ENCODE data around the gene ELSPBP1.
"Not testable (repeated sequence)": the region's sequence is repeated elsewhere in the genome, so short reads cannot be mapped to it uniquely, and the experiment has no call there.

Gene ELSPBP1

DNA sequence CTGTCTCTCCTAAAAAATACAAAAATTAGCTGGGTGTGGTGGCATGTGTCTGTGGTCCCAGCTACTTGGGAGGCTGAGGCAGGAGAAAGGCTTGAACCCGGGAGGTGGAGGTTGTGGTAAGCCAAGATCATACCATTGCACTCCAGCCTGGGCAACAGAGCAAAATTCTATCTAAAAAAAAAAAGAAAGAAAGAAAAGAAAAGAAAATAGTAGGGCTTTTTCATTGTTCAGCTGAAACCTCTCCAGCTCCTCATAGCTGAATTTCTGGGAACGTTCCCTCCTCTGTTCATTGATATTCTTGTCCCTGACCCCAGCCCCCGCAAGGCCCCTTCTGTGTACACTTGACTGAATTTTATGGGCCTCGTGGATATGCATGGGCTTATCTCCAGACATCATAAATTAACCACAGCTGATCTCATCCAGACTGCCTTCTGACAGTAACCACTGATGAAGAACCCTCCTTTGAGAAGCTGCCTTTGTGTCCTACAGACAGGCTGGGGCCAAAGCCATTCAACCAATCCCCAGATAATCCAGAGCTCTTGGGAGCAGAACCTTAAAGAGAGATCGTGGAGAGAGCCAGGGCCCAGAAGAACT is at the start of gene ELSPBP1:
TSS of gene ELSPBP1 (plus strand) at position 424 of the 594 bp plus-strand sequence. CDS start 14,036 bp downstream, outside the sequence.
- TF ChIP-seq, protein P1, sequence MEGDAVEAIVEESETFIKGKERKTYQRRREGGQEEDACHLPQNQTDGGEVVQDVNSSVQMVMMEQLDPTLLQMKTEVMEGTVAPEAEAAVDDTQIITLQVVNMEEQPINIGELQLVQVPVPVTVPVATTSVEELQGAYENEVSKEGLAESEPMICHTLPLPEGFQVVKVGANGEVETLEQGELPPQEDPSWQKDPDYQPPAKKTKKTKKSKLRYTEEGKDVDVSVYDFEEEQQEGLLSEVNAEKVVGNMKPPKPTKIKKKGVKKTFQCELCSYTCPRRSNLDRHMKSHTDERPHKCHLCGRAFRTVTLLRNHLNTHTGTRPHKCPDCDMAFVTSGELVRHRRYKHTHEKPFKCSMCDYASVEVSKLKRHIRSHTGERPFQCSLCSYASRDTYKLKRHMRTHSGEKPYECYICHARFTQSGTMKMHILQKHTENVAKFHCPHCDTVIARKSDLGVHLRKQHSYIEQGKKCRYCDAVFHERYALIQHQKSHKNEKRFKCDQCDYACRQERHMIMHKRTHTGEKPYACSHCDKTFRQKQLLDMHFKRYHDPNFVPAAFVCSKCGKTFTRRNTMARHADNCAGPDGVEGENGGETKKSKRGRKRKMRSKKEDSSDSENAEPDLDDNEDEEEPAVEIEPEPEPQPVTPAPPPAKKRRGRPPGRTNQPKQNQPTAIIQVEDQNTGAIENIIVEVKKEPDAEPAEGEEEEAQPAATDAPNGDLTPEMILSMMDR (conservative IDR thresholded peaks at IDR 0.05) = no peak
- no peak for TF ChIP-seq ZFX (IDR thresholded peaks at IDR 0.05)
- H3K27ac ChIP-seq = no peak within 1 kb of the TSS

DNA sequence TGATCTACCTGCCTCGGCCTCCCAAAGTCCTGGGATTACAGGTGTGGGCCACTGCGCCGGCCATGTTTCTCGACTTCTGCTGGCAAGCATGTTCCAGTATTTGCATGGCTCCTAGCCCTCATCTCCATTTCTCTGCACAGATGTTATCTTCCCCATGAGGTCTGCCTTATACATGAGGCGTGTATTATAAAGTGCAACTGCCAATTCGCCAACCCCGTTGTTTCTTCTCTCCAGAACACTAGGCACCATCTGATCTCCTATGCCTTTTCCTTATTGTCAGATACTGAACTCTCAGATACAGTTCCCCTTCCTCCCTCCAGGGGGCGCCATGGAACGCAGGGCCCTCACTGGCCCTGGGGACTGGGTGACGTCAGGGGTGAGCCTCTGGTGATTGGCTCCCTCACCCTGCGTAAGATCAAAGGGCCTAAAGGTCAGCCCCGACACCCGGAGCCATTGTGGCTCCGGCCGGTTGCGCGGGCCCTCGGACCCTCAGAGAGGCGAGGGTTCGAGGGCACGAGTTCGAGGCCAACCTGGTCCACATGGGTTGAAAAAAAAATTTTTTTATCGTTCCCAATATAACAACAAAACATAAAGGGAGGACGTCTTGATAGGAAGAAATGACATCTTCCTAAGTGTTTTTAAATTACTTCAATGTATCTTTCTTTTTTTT is 44.4 kb upstream of the ELSPBP1 start:
- H3K27ac ChIP-seq = not testable (repeated sequence)

DNA sequence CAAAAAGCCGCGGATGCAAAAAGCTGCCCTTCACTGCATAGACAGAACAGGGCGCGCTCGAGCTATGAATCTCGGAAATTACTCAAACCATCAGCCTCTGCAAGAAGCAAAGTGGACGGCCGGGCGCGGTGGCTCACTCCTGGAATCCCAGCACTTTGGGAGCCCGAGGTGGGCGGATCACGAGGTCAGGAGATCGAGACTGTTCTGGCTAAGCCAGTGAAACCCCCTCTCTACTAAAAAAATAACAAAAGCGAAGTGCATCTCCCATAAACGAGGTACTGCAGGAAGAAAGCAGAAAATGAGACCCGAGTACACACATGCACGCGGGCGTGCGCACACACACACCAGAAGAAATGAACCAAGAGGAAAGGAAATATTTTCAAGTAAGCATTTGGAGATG is 42.3 kb upstream of the ELSPBP1 start:
- H3K27ac ChIP-seq = not testable (repeated sequence)

DNA sequence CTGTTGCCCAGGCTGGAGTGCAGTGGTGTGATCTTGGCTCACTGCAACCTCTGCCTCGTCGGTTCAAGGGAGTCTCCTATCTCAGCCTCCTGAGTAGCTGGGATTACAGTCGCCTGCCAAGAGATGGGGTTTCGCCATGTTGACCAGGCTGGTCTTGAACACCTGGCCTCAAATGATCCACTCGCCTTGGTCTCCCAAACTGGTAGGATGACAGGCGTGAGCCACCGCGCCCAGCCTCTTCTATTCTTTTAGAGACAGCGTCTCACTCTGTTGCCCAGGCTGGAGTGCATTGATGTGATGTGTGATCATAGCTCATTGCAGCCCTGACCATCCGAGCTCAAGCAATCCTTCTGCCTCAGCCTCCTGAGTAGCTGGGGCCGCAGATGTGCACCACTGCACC is 38.5 kb upstream of the ELSPBP1 start:
- H3K27ac ChIP-seq = not testable (repeated sequence)

DNA sequence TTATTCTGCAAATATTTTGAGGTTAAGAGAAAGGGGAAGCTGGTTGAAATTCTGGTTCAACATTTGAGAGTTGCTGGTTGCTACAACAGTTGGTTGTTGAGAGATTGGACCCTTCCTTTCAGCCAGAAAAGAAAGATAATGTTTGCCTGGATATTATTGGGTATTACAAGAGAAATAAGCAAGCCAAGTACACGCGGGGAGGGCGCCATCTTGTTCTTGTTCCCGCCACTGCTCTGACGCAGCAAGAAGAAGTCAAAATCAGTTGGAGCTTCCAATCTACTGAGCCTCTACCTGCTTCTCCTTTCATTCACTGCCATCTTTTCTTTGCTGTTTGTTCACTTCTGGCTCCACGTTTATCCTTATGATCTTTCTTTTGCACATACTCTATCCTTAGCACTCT is 20.9 kb upstream of the ELSPBP1 start:
- TF ChIP-seq ZFX (IDR thresholded peaks at IDR 0.05) = no peak
- TF ChIP-seq, protein P1 (conservative IDR thresholded peaks at IDR 0.05) = no peak
- no peak overlapping the region for H3K27ac ChIP-seq

DNA sequence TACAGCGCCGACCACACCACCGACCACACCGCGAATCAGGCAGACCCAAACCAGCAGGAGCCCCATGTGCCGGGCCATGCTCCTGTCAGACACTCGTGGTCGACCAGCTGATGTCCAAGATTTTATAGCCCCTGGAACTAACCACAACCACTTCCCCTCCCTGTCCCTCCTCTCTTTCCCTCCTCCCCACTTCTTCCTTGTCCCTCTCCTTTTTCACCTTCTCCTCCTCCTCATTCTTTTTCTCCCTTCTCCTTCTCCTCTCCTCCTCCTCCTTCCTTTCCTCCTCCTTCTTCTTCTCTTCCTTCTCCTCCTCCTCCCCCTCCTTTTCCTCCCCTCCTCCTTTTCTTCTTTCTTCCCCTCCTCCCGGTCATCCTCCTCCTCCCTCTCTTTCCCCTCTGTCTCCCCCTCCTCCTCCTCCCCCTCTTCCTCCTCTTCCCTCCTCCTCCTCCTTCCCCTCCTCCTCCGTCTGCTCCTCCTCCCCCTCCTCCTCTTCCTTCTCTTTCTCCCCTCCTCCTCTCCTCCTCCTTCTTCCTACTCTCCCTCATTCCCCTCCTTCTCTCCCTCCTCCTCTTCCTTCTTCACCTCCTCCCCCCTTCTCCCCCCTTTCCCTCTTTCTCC is 3.1 kb upstream of the ELSPBP1 start:
- no peak overlapping the region for H3K27ac ChIP-seq
- TF ChIP-seq, protein P1 (conservative IDR thresholded peaks at IDR 0.05) = no peak
- no peak for TF ChIP-seq ZFX (IDR thresholded peaks at IDR 0.05)

DNA sequence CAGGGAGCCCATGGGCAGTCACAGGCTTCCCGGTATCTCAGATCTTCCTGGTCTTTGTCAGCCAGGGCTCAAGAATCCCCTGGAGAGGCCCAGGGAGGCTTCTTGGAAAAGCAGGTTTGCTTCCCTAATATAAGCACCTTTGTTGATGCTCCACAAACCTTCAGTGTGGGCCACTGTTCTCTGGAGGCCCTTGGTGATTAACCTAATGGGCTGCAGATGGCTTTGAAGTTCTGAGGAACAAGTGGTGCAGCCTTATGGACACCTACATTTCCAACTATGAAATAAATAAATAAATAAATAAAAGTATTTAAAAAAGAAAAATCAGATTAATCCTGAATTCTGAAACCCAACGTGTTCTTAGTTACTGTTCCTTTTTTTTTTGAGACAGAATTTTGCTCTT is 2.4 kb upstream of the ELSPBP1 start, which contains the start of gene BSPH1:
TSS of gene BSPH1 (minus strand) at position 101 of the 400 bp plus-strand sequence. CDS start at position 12, 89 bp downstream.
- TF ChIP-seq, protein P1 (conservative IDR thresholded peaks at IDR 0.05) = no peak
- no peak within 1 kb of the TSS for H3K27ac ChIP-seq

DNA sequence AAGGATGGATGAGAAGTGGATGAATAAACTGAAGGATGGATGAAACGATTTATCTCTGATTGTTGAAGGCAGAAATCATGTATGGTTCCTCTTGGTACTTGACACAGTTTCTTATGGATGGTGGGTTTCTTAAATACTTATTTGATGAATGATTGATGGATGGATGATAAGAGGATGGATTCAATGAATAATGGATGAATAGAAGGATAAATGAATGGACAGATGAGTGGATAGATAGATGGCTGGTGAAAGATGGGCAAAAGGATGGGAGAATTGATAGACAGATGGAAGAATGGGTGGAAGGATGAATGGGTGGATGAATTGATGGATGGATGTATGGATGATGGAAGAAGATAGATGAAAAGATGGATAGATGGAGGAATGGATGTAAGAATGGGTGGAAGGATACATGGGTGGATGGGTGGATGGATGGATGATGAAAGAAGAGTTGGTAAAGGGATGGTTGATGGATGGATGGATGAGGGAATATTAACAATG is 1.8 kb downstream of the ELSPBP1 start:
- H3K27ac ChIP-seq = no peak overlapping the region
- TF ChIP-seq, protein P1 (conservative IDR thresholded peaks at IDR 0.05) = no peak

DNA sequence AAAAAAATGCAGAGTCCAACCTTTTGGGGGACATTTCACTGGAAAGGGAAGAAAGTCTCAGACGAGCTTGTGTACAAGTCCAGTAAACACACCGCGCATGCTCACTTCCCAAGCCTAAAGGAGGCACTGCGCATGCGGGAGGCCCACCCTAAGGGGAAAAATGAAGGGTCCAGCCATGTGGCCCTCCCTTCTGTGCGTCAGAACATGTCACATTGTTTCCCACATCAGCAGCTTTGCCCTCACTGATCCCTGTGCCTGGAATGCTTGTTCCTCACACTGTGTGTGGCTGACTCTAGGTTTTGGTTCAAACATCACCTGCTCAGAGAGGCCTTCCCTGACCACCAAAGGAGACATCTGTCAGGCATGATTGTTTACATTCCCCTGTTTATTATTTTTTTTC is 4.4 kb downstream of the ELSPBP1 start:
- H3K27ac ChIP-seq = no peak overlapping the region
- TF ChIP-seq ZFX (IDR thresholded peaks at IDR 0.05) = no peak
- TF ChIP-seq, protein P1 (conservative IDR thresholded peaks at IDR 0.05) = no peak

All from C4-2B (cell line).